ENCODE measurements around the gene NLRP1.

GRCh38 chr17:5595831-5596230, 11.5 kb upstream of the NLRP1 start:
- TF ChIP-seq CTCF (CRISPR knock-in tag; IDR thresholded peaks at IDR 0.05) (no peak), RAD21 (CRISPR knock-in tag; IDR thresholded peaks at IDR 0.05) (no peak), EP300 (IDR thresholded peaks at IDR 0.05; ENCODE audit: low read depth in 2 of 2, low read length in 2 of 2) (no peak), EP300 (CRISPR knock-in tag; IDR thresholded peaks at IDR 0.05; ENCODE audit: borderline replicate concordance) (no peak), NFE2L1 (CRISPR knock-in tag; IDR thresholded peaks at IDR 0.05; ENCODE audit: borderline replicate concordance) (no peak), ZBTB46 (CRISPR knock-in tag; IDR thresholded peaks at IDR 0.05; ENCODE audit: borderline replicate concordance) (no peak), CBX1 (IDR thresholded peaks at IDR 0.05; ENCODE audit: low read depth) (no peak), GABPB1 (CRISPR knock-in tag; IDR thresholded peaks at IDR 0.05) (no peak), HDAC2 (CRISPR knock-in tag; IDR thresholded peaks at IDR 0.05) (no peak), ZNF609 (CRISPR knock-in tag; IDR thresholded peaks at IDR 0.05; ENCODE audit: borderline replicate concordance) (no peak), EZH2 (conservative IDR thresholded peaks at IDR 0.05; ENCODE audit: low read depth, low read length) (no peak), BATF2 (CRISPR knock-in tag; IDR thresholded peaks at IDR 0.05) (no peak), POLR2AphosphoS5 (IDR thresholded peaks at IDR 0.05; ENCODE audit: low read depth, low read length) (no peak), MYC (CRISPR knock-in tag; IDR thresholded peaks at IDR 0.05; ENCODE audit: borderline replicate concordance) (no peak)

Data from HepG2 (cell line).